Measurements from ENCODE around the gene C2CD4D.

Gene C2CD4D

GRCh38 chr1:151854658-151855057 lies 15.0 kb upstream of the C2CD4D start:
- Histone ChIP-seq H3K36me3 (ENCODE audit: control insufficient read depth, insufficient read depth, low read length) (no peaks in the 10 kb centered on the region), H3K4me3 (ENCODE audit: low read length) (no peak overlapping the region), H3K27ac (ENCODE audit: low read depth, low read length) (no peak overlapping the region)

GRCh38 chr1:151853411-151853943 lies 13.9 kb upstream of the C2CD4D start, which contains the start of gene THEM5:
Gene THEM5 (minus strand): TSS chr1:151853712. CDS start chr1:151853565, 147 bp downstream.
- Histone ChIP-seq H3K9ac (ENCODE audit: low read length) (no peak within 1 kb of the TSS), H3K36me3 (ENCODE audit: control insufficient read depth, insufficient read depth, low read length) (no peaks in the 10 kb centered on the region), H3K4me3 (ENCODE audit: low read length) (no peak within 1 kb of the TSS), H3K27me3 (ENCODE audit: control insufficient read depth, insufficient read depth, low read length) (peaks cover 3% of the 10 kb centered on the region), H3K4me1 (ENCODE audit: control insufficient read depth, insufficient read depth, low read length) (no peaks in the 10 kb centered on the region), H3K27ac (ENCODE audit: low read depth, low read length) (no peak within 1 kb of the TSS)

More at GRCh38 chr1:151854658-151855057, 15.0 kb upstream of the C2CD4D start:
- H3K9ac ChIP-seq (ENCODE audit: low read length), result no peak overlapping the region
- H3K27me3 ChIP-seq (ENCODE audit: control insufficient read depth, insufficient read depth, low read length), result peaks cover 3% of the 10 kb centered on the region
- no peaks in the 10 kb centered on the region for H3K4me1 ChIP-seq (ENCODE audit: control insufficient read depth, insufficient read depth, low read length)

GRCh38 chr1:151852733-151853132 lies 13.1 kb upstream of the C2CD4D start:
- Histone ChIP-seq H3K4me3 (ENCODE audit: low read length) (no peak overlapping the region), H3K4me1 (ENCODE audit: control insufficient read depth, insufficient read depth, low read length) (no peaks in the 10 kb centered on the region), H3K27ac (ENCODE audit: low read depth, low read length) (no peak overlapping the region), H3K36me3 (ENCODE audit: control insufficient read depth, insufficient read depth, low read length) (no peaks in the 10 kb centered on the region), H3K27me3 (ENCODE audit: control insufficient read depth, insufficient read depth, low read length) (peaks cover 3% of the 10 kb centered on the region), H3K9ac (ENCODE audit: low read length) (no peak overlapping the region)

GRCh38 chr1:151851886-151852285 lies 12.3 kb upstream of the C2CD4D start:
- peaks cover 3% of the 10 kb centered on the region for H3K27me3 ChIP-seq (ENCODE audit: control insufficient read depth, insufficient read depth, low read length)
- no peaks in the 10 kb centered on the region for H3K36me3 ChIP-seq (ENCODE audit: control insufficient read depth, insufficient read depth, low read length)
- no peak overlapping the region for H3K4me3 ChIP-seq (ENCODE audit: low read length)
- H3K4me1 ChIP-seq (ENCODE audit: control insufficient read depth, insufficient read depth, low read length), result no peaks in the 10 kb centered on the region
- no peak overlapping the region for H3K9ac ChIP-seq (ENCODE audit: low read length)
- no peak overlapping the region for H3K27ac ChIP-seq (ENCODE audit: low read depth, low read length)

GRCh38 chr1:151849871-151850270 lies 10.3 kb upstream of the C2CD4D start:
- no peak overlapping the region for H3K4me3 ChIP-seq (ENCODE audit: low read length)
- H3K4me1 ChIP-seq (ENCODE audit: control insufficient read depth, insufficient read depth, low read length), result no peaks in the 10 kb centered on the region
- no peak overlapping the region for H3K27ac ChIP-seq (ENCODE audit: low read depth, low read length)
- H3K36me3 ChIP-seq (ENCODE audit: control insufficient read depth, insufficient read depth, low read length), result no peaks in the 10 kb centered on the region
- peaks cover 3% of the 10 kb centered on the region for H3K27me3 ChIP-seq (ENCODE audit: control insufficient read depth, insufficient read depth, low read length)
- H3K9ac ChIP-seq (ENCODE audit: low read length), result no peak overlapping the region

GRCh38 chr1:151849126-151849525 lies 9.5 kb upstream of the C2CD4D start:
- no peak overlapping the region for H3K9ac ChIP-seq (ENCODE audit: low read length)
- H3K4me3 ChIP-seq (ENCODE audit: low read length), result no peak overlapping the region
- H3K27me3 ChIP-seq (ENCODE audit: control insufficient read depth, insufficient read depth, low read length), result peaks cover 3% of the 10 kb centered on the region
- H3K36me3 ChIP-seq (ENCODE audit: control insufficient read depth, insufficient read depth, low read length), result no peaks in the 10 kb centered on the region
- no peaks in the 10 kb centered on the region for H3K4me1 ChIP-seq (ENCODE audit: control insufficient read depth, insufficient read depth, low read length)
- no peak overlapping the region for H3K27ac ChIP-seq (ENCODE audit: low read depth, low read length)

- H3K9ac ChIP-seq (ENCODE audit: low read length), result no peak overlapping the region
- H3K4me3 ChIP-seq (ENCODE audit: low read length), result no peak overlapping the region
- H3K36me3 ChIP-seq (ENCODE audit: control insufficient read depth, insufficient read depth, low read length), result no peaks in the 10 kb centered on the region
- H3K4me1 ChIP-seq (ENCODE audit: control insufficient read depth, insufficient read depth, low read length), result no peaks in the 10 kb centered on the region
- H3K27me3 ChIP-seq (ENCODE audit: control insufficient read depth, insufficient read depth, low read length), result peaks cover 3% of the 10 kb centered on the region
- no peak overlapping the region for H3K27ac ChIP-seq (ENCODE audit: low read depth, low read length)
Measured at GRCh38 chr1:151847867-151848596, 8.4 kb upstream of the C2CD4D start.

GRCh38 chr1:151846686-151847237 lies 7.1 kb upstream of the C2CD4D start:
- Histone ChIP-seq H3K4me1 (ENCODE audit: control insufficient read depth, insufficient read depth, low read length) (no peaks in the 10 kb centered on the region), H3K4me3 (ENCODE audit: low read length) (no peak overlapping the region), H3K9ac (ENCODE audit: low read length) (no peak overlapping the region), H3K27ac (ENCODE audit: low read depth, low read length) (no peak overlapping the region), H3K36me3 (ENCODE audit: control insufficient read depth, insufficient read depth, low read length) (no peaks in the 10 kb centered on the region), H3K27me3 (ENCODE audit: control insufficient read depth, insufficient read depth, low read length) (no peaks in the 10 kb centered on the region)

GRCh38 chr1:151846062-151846568 lies 6.5 kb upstream of the C2CD4D start:
- Histone ChIP-seq H3K4me3 (ENCODE audit: low read length) (no peak overlapping the region), H3K27ac (ENCODE audit: low read depth, low read length) (no peak overlapping the region), H3K9ac (ENCODE audit: low read length) (no peak overlapping the region), H3K4me1 (ENCODE audit: control insufficient read depth, insufficient read depth, low read length) (no peaks in the 10 kb centered on the region), H3K36me3 (ENCODE audit: control insufficient read depth, insufficient read depth, low read length) (no peaks in the 10 kb centered on the region), H3K27me3 (ENCODE audit: control insufficient read depth, insufficient read depth, low read length) (no peaks in the 10 kb centered on the region)

- Histone ChIP-seq H3K36me3 (ENCODE audit: control insufficient read depth, insufficient read depth, low read length) (no peaks in the 10 kb centered on the region), H3K4me3 (ENCODE audit: low read length) (no peak overlapping the region), H3K27ac (ENCODE audit: low read depth, low read length) (no peak overlapping the region), H3K9ac (ENCODE audit: low read length) (no peak overlapping the region), H3K27me3 (ENCODE audit: control insufficient read depth, insufficient read depth, low read length) (peaks cover 10% of the 10 kb centered on the region), H3K4me1 (ENCODE audit: control insufficient read depth, insufficient read depth, low read length) (no peaks in the 10 kb centered on the region)
Measured at GRCh38 chr1:151843398-151843797, 3.8 kb upstream of the C2CD4D start.

- H3K27me3 ChIP-seq (ENCODE audit: control insufficient read depth, insufficient read depth, low read length), result peaks cover 10% of the 10 kb centered on the region
- no peak overlapping the region for H3K27ac ChIP-seq (ENCODE audit: low read depth, low read length)
- no peaks in the 10 kb centered on the region for H3K4me1 ChIP-seq (ENCODE audit: control insufficient read depth, insufficient read depth, low read length)
- H3K36me3 ChIP-seq (ENCODE audit: control insufficient read depth, insufficient read depth, low read length), result no peaks in the 10 kb centered on the region
- H3K4me3 ChIP-seq (ENCODE audit: low read length), result no peak overlapping the region
- no peak overlapping the region for H3K9ac ChIP-seq (ENCODE audit: low read length)
Measured at GRCh38 chr1:151841141-151841540, 1.5 kb upstream of the C2CD4D start.

GRCh38 chr1:151840421-151840820 lies 801 bp upstream of the C2CD4D start:
- Histone ChIP-seq H3K36me3 (ENCODE audit: control insufficient read depth, insufficient read depth, low read length) (no peaks in the 10 kb centered on the region), H3K27me3 (ENCODE audit: control insufficient read depth, insufficient read depth, low read length) (peaks cover 10% of the 10 kb centered on the region), H3K4me1 (ENCODE audit: control insufficient read depth, insufficient read depth, low read length) (no peaks in the 10 kb centered on the region), H3K27ac (ENCODE audit: low read depth, low read length) (no peak overlapping the region), H3K4me3 (ENCODE audit: low read length) (peak overlapping the region; percentile 65), H3K9ac (ENCODE audit: low read length) (no peak overlapping the region)

- Histone ChIP-seq H3K4me3 (ENCODE audit: low read length) (peak overlapping the region; percentile 65), H3K9ac (ENCODE audit: low read length) (no peak overlapping the region), H3K36me3 (ENCODE audit: control insufficient read depth, insufficient read depth, low read length) (no peaks in the 10 kb centered on the region), H3K27me3 (ENCODE audit: control insufficient read depth, insufficient read depth, low read length) (peaks cover 10% of the 10 kb centered on the region), H3K27ac (ENCODE audit: low read depth, low read length) (no peak overlapping the region), H3K4me1 (ENCODE audit: control insufficient read depth, insufficient read depth, low read length) (no peaks in the 10 kb centered on the region)
Measured at GRCh38 chr1:151839082-151839412, 573 bp downstream of the C2CD4D start.
